SH-SY5Y (cell line): ENCODE data around the gene TMEM240.

Source experiments
- GATA2 ChIP-seq: IDR thresholded peaks from 2 replicates; pipeline ENCODE4 v1.6.1; 2011; ENCODE audit warnings: mild to moderate bottlenecking, low read depth, low read length
- GATA3 ChIP-seq: IDR thresholded peaks from 2 replicates; pipeline ENCODE4 v1.6.1; 2011; ENCODE audit warnings: low read depth, mild to moderate bottlenecking, low read length, moderate library complexity

TMEM240 gene

DNA sequence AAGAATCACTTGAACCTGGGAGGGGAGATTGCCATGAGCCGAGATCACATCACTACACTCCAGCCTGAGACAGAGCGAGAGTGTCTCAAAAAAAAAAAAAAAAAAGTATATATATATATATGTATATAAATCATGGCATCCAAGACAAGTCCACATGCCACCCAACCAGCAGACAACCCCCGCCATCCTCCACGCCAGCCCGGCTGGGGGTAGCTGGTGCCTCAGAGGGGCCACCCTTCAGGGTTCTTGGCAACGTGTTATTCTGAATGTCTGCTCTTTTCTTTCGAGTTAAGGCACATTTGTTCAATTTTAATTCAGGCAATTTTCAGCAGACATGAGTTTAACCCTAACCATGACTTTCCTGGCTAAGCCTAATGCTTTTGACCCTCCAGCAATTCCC, 9.7 kb upstream of the TMEM240 start:
- TF ChIP-seq GATA2 = no peak

DNA sequence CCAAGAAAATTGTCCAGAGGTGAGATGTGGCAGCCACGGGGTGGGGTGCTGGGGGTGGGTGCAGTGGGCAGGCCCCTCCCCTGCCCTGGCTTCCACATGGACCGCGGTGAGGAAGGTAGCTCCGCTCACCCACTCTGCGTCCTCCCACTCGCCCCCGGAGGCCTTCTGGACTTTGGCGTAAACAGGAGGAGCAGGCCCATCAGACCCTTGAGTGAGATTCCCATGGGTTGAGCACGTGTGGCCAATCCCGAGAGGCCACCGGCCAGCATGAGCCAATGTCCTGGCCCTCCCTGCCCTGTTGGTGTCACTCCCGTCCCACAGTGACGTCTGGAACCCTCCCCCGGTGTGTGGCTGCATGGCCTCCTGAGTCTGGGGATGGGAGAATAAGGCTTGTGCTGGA, 8.2 kb upstream of the TMEM240 start:
- TF ChIP-seq GATA3 = no peak
- no peak for TF ChIP-seq GATA2

DNA sequence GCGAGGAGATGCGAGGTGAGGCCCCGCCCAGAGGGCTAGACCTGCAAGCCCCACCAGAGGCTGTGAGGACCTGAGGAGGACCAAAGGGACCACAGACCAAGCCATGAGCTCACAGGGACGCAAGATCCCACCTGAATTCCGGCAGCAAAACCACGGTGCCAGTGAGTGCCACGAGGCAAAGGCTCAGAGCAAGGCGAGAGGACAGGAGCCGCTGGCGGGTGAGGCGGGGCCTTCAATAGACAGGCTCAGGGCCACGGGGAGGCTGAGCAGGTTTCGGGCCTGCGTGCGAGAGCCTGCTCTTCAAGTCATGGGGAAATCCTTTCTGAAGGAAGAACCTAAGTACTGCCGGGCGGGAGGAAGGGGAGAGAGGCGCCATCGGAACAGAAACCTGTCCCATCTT, 7.1 kb upstream of the TMEM240 start:
- TF ChIP-seq GATA2 = no peak
- no peak for TF ChIP-seq GATA3

DNA sequence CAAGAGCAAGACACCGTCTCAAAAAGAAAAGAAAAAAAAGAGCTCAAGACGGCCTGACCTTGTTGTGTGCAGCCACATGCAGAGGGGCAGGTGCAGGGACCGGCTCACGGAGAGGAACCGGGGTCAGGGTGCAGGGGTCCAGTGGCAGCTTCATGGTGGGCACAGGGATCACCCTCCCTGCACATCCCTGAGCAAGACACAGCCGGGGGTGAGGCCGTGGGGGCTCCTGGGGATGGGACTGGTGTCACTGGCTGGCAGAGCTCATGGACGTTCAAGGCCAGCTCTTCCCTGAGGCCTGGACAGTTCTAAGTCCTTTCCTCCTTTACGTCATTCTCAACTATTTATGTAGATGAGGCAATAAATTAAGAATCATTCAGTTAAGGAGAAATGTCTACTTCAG, 6.6 kb upstream of the TMEM240 start:
- TF ChIP-seq GATA3 = no peak
- no peak for TF ChIP-seq GATA2

DNA sequence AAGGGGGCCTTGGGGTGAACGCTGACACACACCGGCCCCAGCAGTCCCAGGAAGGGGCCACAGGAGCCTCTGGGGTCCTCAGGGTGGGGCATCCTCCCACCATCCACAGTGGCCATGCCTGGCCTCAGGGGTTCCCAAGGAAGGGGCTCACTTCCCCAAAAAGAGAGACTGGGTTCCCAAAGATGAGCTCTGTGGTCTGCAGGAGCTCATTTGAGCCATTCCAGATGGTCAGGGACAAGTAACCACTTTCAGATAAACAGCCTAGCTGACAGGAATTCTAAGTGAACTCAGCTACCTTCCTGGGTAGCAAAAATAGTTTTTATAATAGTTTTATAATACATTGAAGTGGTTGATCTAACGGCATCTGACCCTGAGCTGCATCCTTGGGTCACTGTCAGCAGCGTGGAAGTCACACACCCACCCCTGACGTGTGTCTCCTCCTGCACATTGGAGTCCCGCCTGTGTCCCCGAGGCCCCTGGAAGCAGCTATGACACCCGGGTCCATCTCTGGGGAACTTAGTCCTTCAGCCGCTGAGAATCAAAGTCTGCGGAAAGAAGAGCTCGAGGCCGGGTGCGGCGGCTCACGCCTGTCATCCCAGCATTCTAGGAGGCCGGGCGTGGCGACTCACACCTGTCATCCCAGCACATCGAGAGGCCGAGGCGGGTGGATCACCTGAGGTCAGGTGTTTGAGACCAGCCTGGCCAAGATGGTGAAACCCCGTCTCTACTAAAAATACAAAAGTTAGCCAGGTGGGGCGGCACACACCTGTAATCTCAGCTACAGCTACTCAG, 5.7 kb upstream of the TMEM240 start:
- TF ChIP-seq GATA3 (no peak), GATA2 (no peak)

DNA sequence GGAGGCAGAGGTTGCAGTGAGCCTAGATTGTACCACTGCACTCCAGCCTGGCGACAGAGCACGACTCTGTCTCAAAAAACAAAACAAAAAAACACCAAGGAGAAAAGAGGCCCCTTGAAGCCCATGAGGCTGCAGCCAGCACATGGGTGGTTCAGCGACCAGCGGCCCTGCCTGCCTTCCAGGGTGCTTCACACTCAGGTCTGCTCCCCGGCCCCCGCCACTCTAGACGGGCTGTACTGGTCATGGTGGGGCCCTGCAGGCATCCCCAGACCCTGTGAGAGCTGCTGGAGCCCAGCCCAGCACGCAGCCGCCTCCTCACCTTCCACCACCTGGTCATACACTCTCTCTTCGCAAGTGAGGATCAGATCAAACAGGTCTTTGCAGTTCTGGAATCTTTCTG, 4.1 kb upstream of the TMEM240 start:
- TF ChIP-seq GATA3 (no peak), GATA2 (no peak)

DNA sequence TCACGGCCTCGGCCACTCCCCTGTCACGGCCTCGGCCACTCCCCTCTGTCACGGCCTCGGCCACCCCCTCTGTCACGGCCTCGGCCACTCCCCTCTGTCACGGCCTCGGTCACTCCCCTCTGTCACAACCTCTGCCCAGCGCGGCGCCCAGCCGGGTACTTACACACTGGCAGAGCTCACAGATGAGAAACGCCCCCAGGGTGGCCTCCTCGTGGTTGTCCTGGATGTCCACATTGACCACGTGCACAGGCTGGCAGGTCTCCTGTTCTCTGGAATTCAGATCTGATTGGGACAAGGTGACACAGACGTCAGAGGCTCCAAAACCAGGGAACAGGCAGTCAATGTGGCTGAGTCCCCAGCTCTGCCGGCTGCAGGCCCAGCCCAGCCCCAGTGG, 3.3 kb upstream of the TMEM240 start:
- TF ChIP-seq GATA2 (no peak), GATA3 (no peak)

DNA sequence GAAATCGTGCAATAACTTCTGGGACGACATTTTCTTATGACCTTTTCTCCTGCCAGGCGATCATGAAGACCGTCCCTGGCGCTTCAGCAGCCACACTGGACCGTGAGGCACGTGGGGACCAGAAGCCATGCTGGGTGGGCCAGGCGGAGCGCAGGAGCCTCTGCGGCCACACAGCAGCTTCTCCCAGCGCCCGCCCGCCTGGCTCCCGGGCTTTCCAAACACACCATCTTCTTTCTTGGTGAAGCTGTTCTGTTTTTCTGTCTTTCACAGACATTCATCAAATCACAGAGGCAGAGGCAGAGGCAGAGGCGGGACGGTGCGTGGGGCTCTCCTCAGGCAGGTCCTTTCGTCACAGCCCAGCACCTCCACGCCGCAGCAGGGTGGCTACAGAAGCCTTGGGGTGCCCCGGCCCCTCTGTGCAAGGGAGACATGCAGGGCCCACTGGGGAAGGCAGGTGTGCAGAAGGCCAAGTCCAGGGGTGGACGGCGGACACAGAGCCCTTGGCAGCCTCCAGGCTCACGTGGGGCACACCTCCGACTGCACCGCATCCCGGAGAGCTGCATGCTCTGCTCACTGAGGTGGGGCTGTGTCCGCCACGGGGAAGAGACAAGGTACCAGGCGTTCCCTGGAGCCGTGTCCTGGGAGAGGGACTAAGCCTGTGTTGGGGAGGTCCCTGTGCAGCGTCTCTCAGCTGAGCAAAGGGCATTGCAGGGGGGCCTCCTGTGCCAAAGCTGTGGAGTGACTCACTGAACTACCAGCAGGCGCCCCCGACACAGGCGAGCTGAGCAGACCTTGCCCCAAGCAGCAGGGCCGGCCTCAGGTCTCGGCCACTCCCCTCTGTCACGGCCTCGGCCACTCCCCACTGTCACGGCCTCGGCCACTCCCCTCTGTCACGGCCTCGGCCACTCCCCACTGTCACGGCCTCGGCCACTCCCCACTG, 2.6 kb upstream of the TMEM240 start:
- TF ChIP-seq GATA3 (no peak), GATA2 (no peak)

DNA sequence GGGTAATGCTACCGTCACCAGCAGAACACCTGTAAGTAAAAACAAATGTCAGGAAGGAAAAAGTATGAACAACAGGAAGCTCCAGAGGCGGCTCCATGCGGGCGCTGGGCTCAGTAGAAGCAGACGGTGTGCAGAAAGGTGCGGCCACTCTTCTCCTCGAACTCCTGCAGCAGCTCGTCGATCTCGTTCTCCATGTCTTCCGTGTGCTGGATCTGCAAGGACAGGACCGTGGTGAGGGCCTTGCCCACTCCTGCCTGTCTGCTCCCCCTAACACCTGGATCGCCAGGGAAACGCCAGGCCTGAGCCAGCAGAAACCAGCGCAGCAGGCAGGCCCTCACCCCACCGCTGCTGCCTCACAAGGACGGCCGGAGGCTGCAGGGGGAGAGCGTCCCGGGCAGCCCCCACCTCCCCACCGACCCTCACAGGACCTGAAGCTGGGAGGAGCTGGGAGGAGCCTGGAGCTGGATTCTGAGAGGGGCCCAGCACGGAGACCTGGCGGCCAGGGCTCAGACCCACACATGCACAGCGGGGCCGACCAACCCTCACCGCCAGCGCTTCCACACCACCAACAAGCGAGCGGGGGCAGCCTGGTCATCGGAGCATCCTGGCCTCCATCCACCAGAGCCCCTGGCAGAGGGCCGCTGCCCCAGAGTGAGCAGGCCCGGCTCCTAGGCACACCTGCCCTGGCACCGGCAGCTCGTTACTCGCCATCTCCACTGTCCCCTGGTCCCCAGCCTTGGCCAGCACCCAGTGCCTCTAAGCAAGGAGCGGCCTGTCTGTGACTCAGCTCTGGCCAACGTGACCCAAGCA, 1.7 kb upstream of the TMEM240 start:
- TF ChIP-seq GATA3 = no peak

DNA sequence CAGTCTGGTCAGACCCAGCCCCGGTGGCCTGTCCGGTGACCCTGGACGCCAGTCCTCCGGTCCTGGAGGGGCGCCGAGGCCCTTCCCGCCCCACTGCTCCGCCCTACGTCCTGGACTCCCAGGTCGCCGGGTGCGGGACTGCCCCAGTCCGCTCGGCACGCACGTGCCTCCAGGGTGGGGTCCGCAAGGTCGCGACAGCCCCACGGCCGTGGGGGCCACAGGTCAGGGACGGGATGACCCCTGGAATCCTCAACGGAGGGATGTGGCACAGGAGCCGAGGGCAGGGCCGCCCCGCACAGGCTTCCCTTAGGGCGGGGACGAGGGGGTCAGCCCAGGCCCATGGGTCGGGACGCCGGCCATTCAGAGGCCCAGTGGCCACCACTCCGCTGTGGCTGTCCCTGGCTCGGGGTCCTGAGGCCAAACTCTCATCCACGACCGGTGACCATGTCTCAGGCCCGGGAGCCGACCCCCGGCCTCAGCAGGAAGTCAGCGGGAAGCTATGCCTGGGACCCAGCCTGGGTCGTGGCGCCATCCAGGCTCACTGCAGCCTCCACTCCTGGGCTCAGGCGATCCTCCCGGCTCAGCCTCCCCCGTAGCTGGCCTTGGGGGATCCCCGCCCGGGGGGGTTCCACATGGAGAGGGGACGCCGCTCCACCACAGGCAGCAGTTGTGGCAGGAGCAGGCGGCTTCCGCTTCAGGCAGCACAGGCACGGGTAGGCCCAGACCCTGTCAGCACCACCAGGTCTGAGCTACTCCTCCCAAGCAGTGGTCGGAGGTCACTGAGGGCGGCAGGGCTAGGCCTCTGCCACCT, 599 bp upstream of the TMEM240 start:
- TF ChIP-seq GATA3 (no peak), GATA2 (no peak)

DNA sequence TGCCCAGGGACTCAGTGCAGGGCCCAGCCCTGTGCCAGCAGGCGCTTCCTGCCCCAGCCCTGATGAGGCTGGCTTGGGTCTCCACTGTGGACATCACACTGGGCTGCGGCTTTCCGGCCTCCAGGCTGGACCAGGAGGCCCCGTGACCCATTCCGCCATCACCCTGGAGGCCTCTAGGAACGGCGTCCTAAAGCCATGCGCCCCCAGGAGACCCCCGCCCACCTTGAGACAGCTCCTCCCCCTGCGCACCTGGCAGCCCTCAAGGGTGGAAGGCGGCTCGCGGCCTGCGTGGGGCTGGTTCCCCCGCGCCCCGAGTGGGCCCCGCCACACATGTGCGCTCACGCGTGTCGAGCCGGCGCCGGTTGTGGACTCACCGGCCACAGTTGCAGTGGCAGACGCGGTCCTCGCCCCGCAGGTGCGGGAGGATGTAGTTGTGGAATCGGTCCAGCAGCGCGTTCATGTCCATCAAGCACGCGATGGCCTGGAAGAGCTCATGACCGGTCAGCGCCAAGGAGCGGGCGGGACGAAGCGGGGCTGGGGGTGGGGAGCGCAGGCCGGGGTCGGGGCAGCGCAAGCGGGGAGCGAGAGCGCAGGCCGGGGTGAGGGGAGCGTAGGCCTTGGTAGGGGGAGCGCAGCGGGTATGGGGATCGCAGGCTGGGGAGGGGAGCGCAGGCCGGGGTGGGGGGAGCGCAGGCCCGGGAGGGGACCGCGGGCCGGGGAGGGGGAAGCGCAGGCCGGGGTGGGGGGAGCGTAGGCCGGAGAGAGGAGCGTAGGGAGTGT, 924 bp downstream of the TMEM240 start:
- TF ChIP-seq GATA3 (no peak), GATA2 (no peak)

DNA sequence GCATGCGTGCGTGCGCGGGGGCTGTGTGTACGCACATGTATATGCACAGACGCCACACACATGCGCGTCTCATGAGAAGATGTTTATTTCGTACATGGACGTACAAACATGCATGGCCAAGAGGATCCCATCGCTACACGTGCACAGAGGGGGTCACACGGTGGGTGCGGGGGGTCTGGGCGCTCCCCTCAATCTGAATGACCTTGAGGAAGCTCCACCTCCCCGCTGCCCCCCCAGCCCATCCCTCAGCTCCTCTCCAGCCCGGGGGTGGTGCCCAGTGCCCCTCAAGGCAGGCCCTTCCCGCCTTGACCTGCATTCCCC, 1.5 kb downstream of the TMEM240 start:
- TF ChIP-seq GATA3 (no peak), GATA2 (no peak)

DNA sequence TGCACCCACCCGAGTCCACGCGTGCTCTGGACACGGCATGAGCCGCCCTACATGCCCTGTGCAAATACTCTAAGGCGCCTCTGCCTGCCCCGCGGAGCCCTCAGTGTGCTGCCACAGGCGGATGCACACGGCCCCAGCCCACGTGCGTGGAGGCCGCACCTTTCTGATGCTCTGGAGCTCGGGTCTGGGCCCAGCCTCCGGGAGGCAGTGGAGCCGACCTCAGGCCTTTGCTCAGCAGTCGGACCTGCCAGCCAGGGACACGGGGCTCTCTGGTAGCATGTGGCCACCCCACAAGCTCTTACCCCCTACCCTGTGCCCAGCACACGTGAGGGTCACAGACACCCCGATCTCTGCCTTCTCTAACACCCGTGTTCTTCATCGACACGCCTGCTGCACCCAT, 2.1 kb downstream of the TMEM240 start:
- TF ChIP-seq GATA2 (no peak), GATA3 (no peak)
